Measurements from ENCODE around the gene MFN2.
"Not testable (repeated sequence)": the region's sequence is repeated elsewhere in the genome, so short reads cannot be mapped to it uniquely, and the experiment has no call there.

Gene MFN2

DNA sequence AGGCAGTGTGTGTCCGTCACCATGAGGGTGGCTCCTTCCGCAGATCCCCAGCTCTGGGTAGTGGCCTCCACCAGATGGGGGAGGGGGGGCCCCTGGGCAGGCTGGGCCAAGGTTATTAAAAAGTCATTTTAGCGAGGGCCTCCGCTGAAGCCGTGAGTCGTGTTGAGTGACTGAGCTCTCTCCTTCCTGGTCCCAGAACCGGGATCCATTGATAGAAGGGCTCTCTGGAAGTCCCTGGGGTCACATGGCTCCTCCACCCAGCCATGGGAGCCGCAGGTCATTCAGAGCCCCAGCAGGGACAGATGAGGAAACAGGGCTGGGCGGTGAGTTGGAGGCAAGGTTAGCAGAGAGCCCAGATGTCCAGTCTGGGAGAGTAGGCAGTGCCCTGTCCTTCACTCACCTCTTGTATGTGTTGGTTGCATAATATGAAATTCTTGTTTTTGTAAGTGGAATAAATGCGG lies 51.9 kb downstream of the MFN2 start:
- Histone ChIP-seq H3K4me3 (ENCODE audit: insufficient read depth, low read depth, low read length, poor library complexity, severe bottlenecking) (no peak overlapping the region), H3K27ac (ENCODE audit: insufficient read depth, low read length, poor library complexity, severe bottlenecking) (no peak overlapping the region), H3K36me3 (ENCODE audit: control insufficient read depth, insufficient read depth, low read length) (peaks cover 37% of the 10 kb centered on the region), H3K4me1 (ENCODE audit: control insufficient read depth, insufficient read depth, low read length, poor library complexity, severe bottlenecking) (no peaks in the 10 kb centered on the region), H3K9me3 (ENCODE audit: control insufficient read depth, low read length) (no peaks in the 10 kb centered on the region), H3K27me3 (replicated peaks; ENCODE audit: control insufficient read depth, insufficient read depth, low read length, poor library complexity, severe bottlenecking) (no peaks in the 10 kb centered on the region)
- no peak for DNase-seq

DNA sequence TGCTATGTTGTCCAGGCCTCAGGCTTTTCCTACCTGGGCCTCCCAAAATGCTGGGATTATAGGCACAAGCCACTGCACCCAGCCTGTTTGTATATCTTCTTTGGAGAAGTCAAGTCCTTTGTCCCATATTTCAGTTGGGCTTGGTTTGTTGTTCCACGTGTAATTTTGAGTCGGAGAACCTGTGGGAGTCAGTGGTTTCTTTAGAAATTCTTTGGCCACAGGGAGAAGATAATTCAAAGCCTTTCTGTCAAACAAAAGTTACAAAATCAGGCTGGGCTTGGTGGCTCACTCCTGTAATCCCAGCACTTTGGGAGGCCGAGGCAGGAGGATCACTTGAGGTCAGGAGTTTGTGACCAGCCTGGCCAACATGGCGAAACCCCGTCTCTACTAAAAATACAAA lies 53.2 kb downstream of the MFN2 start:
- not testable (repeated sequence) for H3K4me3 ChIP-seq (ENCODE audit: insufficient read depth, low read depth, low read length, poor library complexity, severe bottlenecking); H3K27ac ChIP-seq (ENCODE audit: insufficient read depth, low read length, poor library complexity, severe bottlenecking); H3K9me3 ChIP-seq (ENCODE audit: control insufficient read depth, low read length); H3K27me3 ChIP-seq (replicated peaks; ENCODE audit: control insufficient read depth, insufficient read depth, low read length, poor library complexity, severe bottlenecking); DNase-seq; H3K4me1 ChIP-seq (ENCODE audit: control insufficient read depth, insufficient read depth, low read length, poor library complexity, severe bottlenecking)
- peaks cover 25% of the 10 kb centered on the region for H3K36me3 ChIP-seq (ENCODE audit: control insufficient read depth, insufficient read depth, low read length)

DNA sequence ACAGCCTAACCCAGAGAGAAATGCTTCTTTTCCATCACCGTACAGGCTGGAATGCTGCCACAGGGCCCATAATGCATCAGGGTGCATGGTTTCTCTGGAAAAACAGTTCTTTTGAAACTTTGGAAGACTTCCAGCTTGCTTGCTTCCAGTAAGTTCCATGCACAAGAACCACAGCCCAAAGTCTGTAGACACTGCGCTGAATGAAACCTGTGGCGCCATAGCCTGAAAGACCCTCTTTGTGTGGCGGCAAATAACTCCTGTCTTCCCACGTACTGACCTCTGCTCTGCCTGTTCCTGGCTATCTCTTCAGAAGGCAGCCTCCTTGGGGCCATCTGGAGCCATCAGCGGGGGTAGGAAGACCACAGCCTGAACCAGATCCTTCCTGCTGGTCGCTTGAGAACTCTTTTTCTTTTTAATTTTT lies 54.1 kb downstream of the MFN2 start:
- no peak for DNase-seq
- Histone ChIP-seq H3K27me3 (replicated peaks; ENCODE audit: control insufficient read depth, insufficient read depth, low read length, poor library complexity, severe bottlenecking) (no peaks in the 10 kb centered on the region), H3K4me1 (ENCODE audit: control insufficient read depth, insufficient read depth, low read length, poor library complexity, severe bottlenecking) (no peaks in the 10 kb centered on the region), H3K9me3 (ENCODE audit: control insufficient read depth, low read length) (no peaks in the 10 kb centered on the region), H3K36me3 (ENCODE audit: control insufficient read depth, insufficient read depth, low read length) (peaks cover 16% of the 10 kb centered on the region), H3K27ac (ENCODE audit: insufficient read depth, low read length, poor library complexity, severe bottlenecking) (no peak overlapping the region), H3K4me3 (ENCODE audit: insufficient read depth, low read depth, low read length, poor library complexity, severe bottlenecking) (no peak overlapping the region)

DNA sequence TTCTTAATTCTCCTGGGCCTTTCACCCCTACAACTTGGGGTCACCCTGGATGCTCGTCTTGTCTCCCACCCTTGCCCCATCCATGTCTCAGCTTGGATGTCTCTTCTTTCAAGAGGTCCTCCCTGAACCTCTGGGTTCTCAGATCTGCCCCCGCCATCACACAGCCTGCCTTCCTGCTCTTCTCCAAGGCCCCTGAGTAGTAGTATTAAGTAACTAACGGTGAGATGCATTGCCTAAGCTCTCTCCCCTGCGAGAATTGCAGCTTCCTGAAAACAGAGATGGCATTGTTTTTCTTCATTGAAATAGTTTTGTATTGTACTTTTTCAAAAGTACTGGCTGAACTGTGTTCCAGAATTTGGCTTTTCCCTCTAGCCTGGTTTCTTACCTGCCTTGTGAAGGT lies 55.1 kb downstream of the MFN2 start:
- Histone ChIP-seq H3K27ac (ENCODE audit: insufficient read depth, low read length, poor library complexity, severe bottlenecking) (no peak overlapping the region), H3K9me3 (ENCODE audit: control insufficient read depth, low read length) (no peaks in the 10 kb centered on the region), H3K4me3 (ENCODE audit: insufficient read depth, low read depth, low read length, poor library complexity, severe bottlenecking) (no peak overlapping the region), H3K4me1 (ENCODE audit: control insufficient read depth, insufficient read depth, low read length, poor library complexity, severe bottlenecking) (no peaks in the 10 kb centered on the region), H3K27me3 (replicated peaks; ENCODE audit: control insufficient read depth, insufficient read depth, low read length, poor library complexity, severe bottlenecking) (no peaks in the 10 kb centered on the region), H3K36me3 (ENCODE audit: control insufficient read depth, insufficient read depth, low read length) (peaks cover 7% of the 10 kb centered on the region)
- no peak for DNase-seq

DNA sequence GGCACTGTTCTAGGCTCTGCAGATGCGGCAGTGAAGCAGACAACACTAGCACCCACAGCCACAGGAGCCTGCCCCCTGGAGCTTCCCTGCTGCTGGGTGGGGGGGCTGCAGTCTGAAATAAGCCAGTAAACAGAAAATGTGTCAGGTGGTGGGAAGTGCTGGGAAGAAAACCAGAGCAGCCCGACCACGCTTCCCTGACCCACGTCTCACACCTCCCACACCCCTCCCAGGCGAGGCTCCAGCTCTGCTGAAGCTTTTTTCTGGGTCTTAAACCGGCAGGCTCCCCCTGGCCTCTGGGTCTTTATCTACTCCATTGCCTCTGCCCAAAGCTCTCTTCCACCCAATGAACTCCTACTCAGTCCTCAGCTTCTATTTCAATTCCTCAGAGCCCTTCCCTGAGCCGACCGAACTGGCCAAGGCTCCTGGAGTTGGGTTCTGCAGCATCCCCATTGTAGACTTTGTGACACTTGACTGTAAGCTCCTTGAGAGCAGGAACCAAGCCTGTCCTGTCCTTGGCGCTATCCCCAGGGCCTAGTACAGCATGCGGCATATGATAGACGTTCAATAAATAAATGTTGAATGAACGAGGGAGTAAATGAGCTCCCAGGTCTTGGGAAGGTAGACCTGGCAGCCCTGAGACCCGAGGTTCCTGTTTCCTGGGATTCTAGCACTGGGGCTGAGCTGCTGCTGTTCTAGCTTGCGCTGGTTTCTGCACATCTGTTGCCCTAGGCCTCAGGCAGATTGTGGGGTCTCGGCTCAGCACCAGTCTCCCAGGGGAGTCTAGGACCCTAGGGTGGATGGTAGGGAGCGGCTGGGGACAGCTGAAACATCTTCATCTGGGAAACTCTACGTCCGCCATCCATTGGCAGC lies 57.5 kb downstream of the MFN2 start:
- DNase-seq: no peak
- no peak overlapping the region for H3K4me3 ChIP-seq (ENCODE audit: insufficient read depth, low read depth, low read length, poor library complexity, severe bottlenecking)
- no peaks in the 10 kb centered on the region for H3K27me3 ChIP-seq (replicated peaks; ENCODE audit: control insufficient read depth, insufficient read depth, low read length, poor library complexity, severe bottlenecking)
- H3K4me1 ChIP-seq (ENCODE audit: control insufficient read depth, insufficient read depth, low read length, poor library complexity, severe bottlenecking): no peaks in the 10 kb centered on the region
- H3K9me3 ChIP-seq (ENCODE audit: control insufficient read depth, low read length): no peaks in the 10 kb centered on the region
- no peak overlapping the region for H3K27ac ChIP-seq (ENCODE audit: insufficient read depth, low read length, poor library complexity, severe bottlenecking)
- H3K36me3 ChIP-seq (ENCODE audit: control insufficient read depth, insufficient read depth, low read length): peaks cover 3% of the 10 kb centered on the region

GRCh38 chr1:12038356-12039163 lies 58.3 kb downstream of the MFN2 start:
- no peaks in the 10 kb centered on the region for H3K9me3 ChIP-seq (ENCODE audit: control insufficient read depth, low read length)
- H3K27me3 ChIP-seq (replicated peaks; ENCODE audit: control insufficient read depth, insufficient read depth, low read length, poor library complexity, severe bottlenecking): no peaks in the 10 kb centered on the region
- H3K27ac ChIP-seq (ENCODE audit: insufficient read depth, low read length, poor library complexity, severe bottlenecking): no peak overlapping the region
- no peaks in the 10 kb centered on the region for H3K4me1 ChIP-seq (ENCODE audit: control insufficient read depth, insufficient read depth, low read length, poor library complexity, severe bottlenecking)
- no peak for DNase-seq
- no peaks in the 10 kb centered on the region for H3K36me3 ChIP-seq (ENCODE audit: control insufficient read depth, insufficient read depth, low read length)
- H3K4me3 ChIP-seq (ENCODE audit: insufficient read depth, low read depth, low read length, poor library complexity, severe bottlenecking): no peak overlapping the region

GRCh38 chr1:12039164-12039525 lies 58.9 kb downstream of the MFN2 start:
- DNase-seq: no peak
- H3K4me1 ChIP-seq (ENCODE audit: control insufficient read depth, insufficient read depth, low read length, poor library complexity, severe bottlenecking): no peaks in the 10 kb centered on the region
- H3K9me3 ChIP-seq (ENCODE audit: control insufficient read depth, low read length): no peaks in the 10 kb centered on the region
- H3K4me3 ChIP-seq (ENCODE audit: insufficient read depth, low read depth, low read length, poor library complexity, severe bottlenecking): no peak overlapping the region
- H3K36me3 ChIP-seq (ENCODE audit: control insufficient read depth, insufficient read depth, low read length): no peaks in the 10 kb centered on the region
- no peaks in the 10 kb centered on the region for H3K27me3 ChIP-seq (replicated peaks; ENCODE audit: control insufficient read depth, insufficient read depth, low read length, poor library complexity, severe bottlenecking)
- no peak overlapping the region for H3K27ac ChIP-seq (ENCODE audit: insufficient read depth, low read length, poor library complexity, severe bottlenecking)

GRCh38 chr1:12039824-12040456 lies 59.7 kb downstream of the MFN2 start:
- not testable (repeated sequence) for H3K4me3 ChIP-seq (ENCODE audit: insufficient read depth, low read depth, low read length, poor library complexity, severe bottlenecking); DNase-seq; H3K27ac ChIP-seq (ENCODE audit: insufficient read depth, low read length, poor library complexity, severe bottlenecking)

GRCh38 chr1:12040457-12041051 lies 60.3 kb downstream of the MFN2 start:
- Histone ChIP-seq H3K4me3 (ENCODE audit: insufficient read depth, low read depth, low read length, poor library complexity, severe bottlenecking) (no peak overlapping the region), H3K27me3 (replicated peaks; ENCODE audit: control insufficient read depth, insufficient read depth, low read length, poor library complexity, severe bottlenecking) (no peaks in the 10 kb centered on the region), H3K9me3 (ENCODE audit: control insufficient read depth, low read length) (no peaks in the 10 kb centered on the region), H3K27ac (ENCODE audit: insufficient read depth, low read length, poor library complexity, severe bottlenecking) (no peak overlapping the region), H3K4me1 (ENCODE audit: control insufficient read depth, insufficient read depth, low read length, poor library complexity, severe bottlenecking) (no peaks in the 10 kb centered on the region), H3K36me3 (ENCODE audit: control insufficient read depth, insufficient read depth, low read length) (no peaks in the 10 kb centered on the region)
- DNase-seq: no peak

More at GRCh38 chr1:12039824-12040456, 59.7 kb downstream of the MFN2 start:
- not testable (repeated sequence) for H3K27me3 ChIP-seq (replicated peaks; ENCODE audit: control insufficient read depth, insufficient read depth, low read length, poor library complexity, severe bottlenecking); H3K36me3 ChIP-seq (ENCODE audit: control insufficient read depth, insufficient read depth, low read length); H3K9me3 ChIP-seq (ENCODE audit: control insufficient read depth, low read length); H3K4me1 ChIP-seq (ENCODE audit: control insufficient read depth, insufficient read depth, low read length, poor library complexity, severe bottlenecking)

Measured in effector memory CD4-positive, alpha-beta T cell (primary cell).